Fibroblast of peridontal ligament (primary cell): Measurements from ENCODE around the gene TRIM62.

Experiments used
- DNase-seq: peaks from one replicate; pipeline ENCODE4 v3.0.0-alpha.2; 2010; ENCODE audit errors: extremely low read depth

The TRIM62 gene

DNA sequence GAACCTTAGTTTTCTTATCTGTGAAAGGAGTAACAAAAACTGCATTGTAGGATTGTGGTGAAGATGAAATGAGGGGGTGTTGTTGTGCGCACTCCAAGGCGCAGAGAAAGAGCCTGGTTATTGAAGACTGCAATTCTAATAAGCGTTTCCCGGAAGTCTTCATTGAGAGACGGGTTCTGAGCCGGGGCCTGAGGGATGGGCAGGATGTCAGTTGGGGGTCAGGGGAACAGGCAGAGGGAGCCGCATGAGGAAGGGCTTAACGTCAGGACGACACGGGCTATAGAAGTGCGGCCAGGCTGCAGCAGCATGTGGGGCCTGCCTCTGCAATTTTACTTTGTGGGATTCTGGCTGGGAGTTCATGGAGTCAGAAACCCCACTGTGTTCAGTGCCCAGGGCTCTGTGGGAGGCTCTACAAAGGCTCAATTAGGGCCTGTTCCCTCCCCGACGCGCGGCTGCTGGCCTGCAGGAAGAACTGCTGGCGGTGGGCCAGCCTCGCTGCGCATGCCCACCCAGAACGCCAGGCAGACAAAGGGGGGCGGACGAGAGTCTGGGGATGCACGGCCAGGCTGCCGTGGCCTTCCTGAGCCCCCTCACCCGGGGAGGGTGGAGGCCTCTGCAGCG lies 20.7 kb downstream of the TRIM62 start:
- DNase-seq = no peak

- DNase-seq = no peak
These were observed 22.3 kb downstream of the TRIM62 start for GRCh38 chr1:33159577-33159976.

DNA sequence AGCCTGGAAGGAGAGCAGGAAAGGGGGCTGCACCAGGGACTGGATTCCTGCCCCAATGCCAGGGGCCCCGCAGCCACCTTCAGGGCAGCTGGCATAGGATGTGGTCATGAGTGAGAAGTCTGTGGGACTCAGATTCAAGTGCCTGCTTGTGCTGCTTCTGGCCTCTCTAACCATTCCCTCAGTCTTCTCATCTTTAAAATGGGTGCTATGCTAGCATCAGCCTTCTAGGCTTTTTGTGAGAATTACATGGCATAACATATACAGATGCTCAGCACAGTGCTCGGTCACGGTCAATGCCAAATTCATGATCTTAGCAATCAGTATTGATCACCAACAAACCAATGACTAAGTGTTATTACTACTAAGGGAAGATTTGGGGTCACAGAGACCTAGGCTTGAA lies 23.5 kb downstream of the TRIM62 start:
- DNase-seq = no peak

DNA sequence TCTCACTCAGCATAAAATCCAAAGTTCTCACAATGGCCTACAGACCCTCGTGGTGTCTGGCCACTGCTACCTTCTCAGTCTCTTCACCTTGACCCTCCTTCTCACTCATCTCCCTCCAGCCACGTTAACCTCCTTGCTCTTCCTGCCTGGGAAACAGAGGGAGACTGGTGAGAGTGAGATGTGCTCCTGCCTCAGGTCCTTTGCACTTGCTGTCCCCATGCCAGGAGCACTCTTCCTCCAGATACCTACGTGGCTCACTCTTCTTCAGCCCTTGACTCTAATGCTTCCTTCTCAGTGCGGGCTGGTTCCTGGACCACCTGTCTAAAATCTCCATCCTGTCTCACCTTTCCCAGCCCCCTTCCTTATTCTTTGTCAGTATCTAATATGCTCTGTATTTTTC lies 24.7 kb downstream of the TRIM62 start:
- no peak for DNase-seq

DNA sequence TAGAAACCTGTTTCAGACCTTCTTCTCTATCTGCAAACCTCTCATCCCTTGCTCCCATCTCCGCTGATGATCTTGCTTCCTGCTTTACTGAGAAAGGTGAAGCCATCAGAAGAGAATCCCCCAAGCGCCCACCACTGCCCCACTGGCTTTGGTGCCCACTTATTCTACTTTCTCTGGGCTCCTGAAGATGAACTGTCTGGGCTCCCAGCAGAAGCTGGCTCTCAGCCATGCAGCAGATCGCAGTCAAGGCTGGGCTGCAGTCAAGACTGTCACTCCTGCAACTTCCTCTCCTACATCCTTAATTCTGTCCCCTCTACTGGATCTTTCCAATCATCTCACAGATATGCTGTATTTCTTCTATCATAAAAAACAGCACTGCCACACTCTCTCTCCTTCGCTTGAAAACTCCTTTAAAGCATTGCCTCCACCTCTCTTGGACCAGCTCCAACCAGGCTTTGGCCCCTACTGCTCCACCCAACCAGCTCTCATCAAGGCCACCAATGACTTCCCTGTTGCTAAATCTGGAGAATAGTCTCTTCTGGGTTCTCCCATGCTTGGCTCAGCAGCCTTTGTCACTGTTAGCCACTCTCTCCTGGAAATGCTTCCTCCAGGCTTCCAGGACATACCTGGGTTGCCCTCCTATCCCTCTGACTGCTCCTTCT lies 25.8 kb downstream of the TRIM62 start:
- no peak for DNase-seq

DNA sequence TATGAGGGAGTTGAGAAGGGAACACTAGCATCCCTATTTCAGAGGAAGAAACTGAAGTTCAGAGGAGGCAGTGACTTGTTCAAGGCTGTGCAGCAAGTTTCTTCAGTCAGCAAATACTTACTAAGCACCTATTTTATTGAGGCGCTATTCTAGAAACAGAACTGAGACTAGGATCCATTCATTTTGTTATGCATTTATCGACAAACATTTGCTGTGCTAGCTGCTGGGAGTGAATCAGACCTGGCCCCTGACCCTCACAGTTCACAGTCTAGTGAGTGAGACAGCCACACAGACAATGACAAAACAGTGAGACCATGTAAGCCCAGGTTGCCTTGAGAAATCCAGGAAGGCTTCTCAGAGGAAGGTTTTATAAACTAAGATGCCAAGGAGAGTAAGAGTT lies 28.2 kb downstream of the TRIM62 start:
- no peak for DNase-seq

GRCh38 chr1:33152685-33153432 lies 29.0 kb downstream of the TRIM62 start:
- DNase-seq = peak; percentile 69

DNA sequence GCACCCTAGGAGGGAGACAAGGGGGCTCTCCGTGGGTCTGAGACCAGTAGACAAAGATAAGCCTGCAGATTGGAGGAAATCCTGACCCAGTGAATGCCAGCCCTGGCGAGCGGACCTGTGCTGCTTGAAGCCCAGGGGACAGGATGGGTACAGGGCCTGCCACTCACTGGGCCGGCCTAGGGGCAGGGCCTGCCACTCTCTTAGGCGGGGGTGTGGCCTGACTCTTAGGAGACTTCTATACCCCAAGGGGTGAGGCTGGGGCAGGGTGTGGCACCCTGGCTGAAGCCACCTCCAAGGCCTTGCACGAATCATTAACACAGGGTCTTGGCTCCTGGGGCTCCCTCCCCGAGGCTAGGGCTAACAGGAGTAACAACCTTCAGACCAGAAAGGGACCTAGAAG lies 30.7 kb downstream of the TRIM62 start:
- no peak for DNase-seq

- no peak for DNase-seq
These were observed 31.3 kb downstream of the TRIM62 start for GRCh38 chr1:33150522-33150921.

GRCh38 chr1:33149453-33150190 lies 32.2 kb downstream of the TRIM62 start:
- no peak for DNase-seq

GRCh38 chr1:33148615-33149014 lies 33.2 kb downstream of the TRIM62 start:
- DNase-seq = no peak

GRCh38 chr1:33147997-33148314 lies 33.9 kb downstream of the TRIM62 start:
- DNase-seq = peak; percentile 59

- DNase-seq = no peak
These were observed 34.4 kb downstream of the TRIM62 start for GRCh38 chr1:33147275-33147996.

DNA sequence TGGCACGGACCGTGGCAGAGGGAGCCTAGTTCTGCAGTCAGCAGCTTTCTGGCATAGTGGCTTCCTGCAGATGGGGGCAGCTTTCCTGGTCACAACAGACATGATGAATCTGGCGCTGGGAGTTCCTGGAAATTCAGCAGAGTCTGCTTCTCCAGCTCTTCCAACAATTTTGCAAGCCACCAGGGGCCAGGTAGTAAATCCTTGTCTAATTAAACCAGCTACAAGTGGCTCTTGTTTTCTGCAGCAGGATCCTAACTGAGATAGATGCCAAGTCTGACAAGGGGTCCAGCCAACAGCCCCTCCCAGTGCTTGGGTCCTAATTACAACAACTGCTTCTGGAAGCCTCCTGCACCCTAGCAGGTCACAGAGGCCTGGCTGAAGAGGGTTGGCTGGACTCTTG lies 35.8 kb downstream of the TRIM62 start:
- no peak for DNase-seq

GRCh38 chr1:33143698-33144097 lies 38.1 kb downstream of the TRIM62 start:
- peak; percentile 84 for DNase-seq

DNA sequence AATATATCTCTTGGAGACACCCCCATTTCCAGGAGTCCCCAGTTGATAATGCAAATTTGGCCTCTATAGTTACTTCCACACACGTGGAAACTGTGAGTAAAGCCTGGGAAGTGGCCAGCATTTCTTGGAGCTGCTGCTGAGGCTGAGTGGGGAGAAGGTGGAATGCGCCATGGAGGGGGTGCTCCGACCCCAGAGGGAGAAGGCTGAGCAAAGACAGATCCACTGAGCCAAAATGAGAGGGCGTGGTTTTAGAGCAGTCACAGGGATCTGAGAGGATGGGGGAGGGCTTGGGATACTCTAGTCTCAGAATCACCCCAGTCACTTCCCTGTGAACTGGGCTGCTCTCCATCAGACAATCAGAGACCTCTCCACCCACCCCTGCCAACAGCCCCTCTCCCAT lies 38.7 kb downstream of the TRIM62 start:
- DNase-seq = peak; percentile 74

GRCh38 chr1:33142483-33143064 lies 39.3 kb downstream of the TRIM62 start:
- DNase-seq = no peak

GRCh38 chr1:33141781-33142180 lies 40.1 kb downstream of the TRIM62 start:
- no peak for DNase-seq

DNA sequence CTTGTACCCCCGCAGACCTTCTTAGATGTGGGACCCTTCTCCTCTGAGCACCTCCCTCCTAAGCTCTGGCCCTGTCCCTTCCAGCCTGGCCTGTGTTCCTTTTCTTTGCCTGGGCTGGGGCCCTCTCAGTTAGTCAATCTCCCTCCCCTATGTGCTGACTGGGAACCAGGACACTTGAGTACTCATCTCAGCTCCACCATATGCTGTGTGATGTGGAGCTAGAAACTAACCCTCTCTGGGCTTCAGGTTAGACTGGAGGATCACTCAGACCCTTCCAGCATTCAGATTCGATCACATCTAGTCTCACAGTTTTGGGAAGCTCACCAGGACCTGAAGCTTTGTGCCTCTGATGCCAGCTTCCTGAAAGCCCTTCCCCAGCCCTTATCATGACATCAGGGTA lies 40.6 kb downstream of the TRIM62 start:
- no peak for DNase-seq

- no peak for DNase-seq
These were observed 41.4 kb downstream of the TRIM62 start for GRCh38 chr1:33140153-33141149.
